Stimulated activated naive CD8-positive, alpha-beta T cell treated with anti-CD3 and anti-CD28 coated beads, Interleukin-15, amount 100 ng/mL, for 72 hours (primary cell): ENCODE data around the gene MYO1G.
"Not testable (repeated sequence)": the region's sequence is repeated elsewhere in the genome, so short reads cannot be mapped to it uniquely, and the experiment has no call there.

Experiments used
- ATAC-seq: fragments of 150-1000 bp; cut with Tn5 transposase; 2 replicates; pipeline ENCODE4 v1.10.0; 2021; ENCODE audit warnings: mild to moderate bottlenecking, moderate library complexity
- DNase-seq, 2 donors: peaks; one replicate each; pipeline ENCODE4 v3.0.0; 2021 to 2022
- H3K27ac Mint-ChIP-seq, 2 donors: one replicate each; pipeline ENCODE4 v1.8.0; 2022; ENCODE audit warnings: mild to moderate bottlenecking in 2 of 2, mixed read lengths in 2 of 2, moderate library complexity in 2 of 2
- H3K27me3 Mint-ChIP-seq: one replicate; pipeline ENCODE4 v1.8.0; 2022; ENCODE audit warnings: mixed read lengths
- H3K4me1 Mint-ChIP-seq: one replicate; pipeline ENCODE4 v1.8.0; 2022; ENCODE audit warnings: mild to moderate bottlenecking, mixed read lengths
- H3K4me3 Mint-ChIP-seq, 2 donors: one replicate each; pipeline ENCODE4 v1.8.0; 2022; ENCODE audit warnings: mild to moderate bottlenecking in 2 of 2, mixed read lengths in 2 of 2, moderate library complexity in 1 of 2
- H3K9me3 Mint-ChIP-seq, 2 donors: one replicate each; pipeline ENCODE4 v1.8.0; 2022; ENCODE audit warnings: mixed read lengths in 2 of 2

MYO1G gene

DNA sequence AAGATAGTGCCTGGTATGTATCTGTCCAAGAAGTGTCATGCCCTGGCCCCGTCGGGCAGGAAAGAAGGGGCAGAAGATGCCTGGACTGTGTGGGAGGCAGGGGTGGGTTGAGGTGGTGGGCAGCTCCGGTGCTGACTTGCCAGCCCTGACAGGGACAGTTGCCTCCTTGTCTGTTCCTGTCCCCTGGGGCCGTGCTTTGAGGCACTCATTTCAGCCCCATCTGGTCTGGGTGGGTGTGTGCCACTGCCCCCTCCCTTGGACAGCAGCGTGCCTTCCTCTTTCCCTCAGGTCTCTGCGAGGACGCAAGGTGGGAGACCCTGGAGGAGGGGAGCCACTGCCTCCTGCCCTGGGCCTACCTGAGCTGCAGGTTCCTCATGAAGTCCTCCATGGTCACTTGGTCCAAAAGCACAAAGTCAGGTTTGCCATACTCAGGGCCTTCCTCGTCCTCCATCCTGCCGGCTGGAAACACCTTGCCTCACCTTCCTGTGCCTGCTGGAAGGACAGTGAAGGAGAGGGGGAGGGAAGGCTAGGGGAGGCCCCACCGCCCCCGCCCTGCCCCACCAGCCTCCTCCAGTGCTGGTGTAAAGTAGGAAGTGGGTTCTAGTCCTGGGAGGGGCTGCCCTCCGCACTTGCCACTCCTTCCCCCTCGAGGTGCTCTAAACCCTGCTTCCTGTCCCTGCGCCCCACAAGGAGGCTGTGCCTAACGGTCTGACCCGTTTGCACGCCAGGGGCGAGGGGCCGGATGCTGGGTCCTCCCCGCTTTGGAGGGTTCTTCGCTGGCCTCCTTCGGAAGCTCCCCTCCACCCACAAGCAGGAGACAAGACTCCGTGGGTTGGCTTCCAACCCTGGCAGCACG, at the start of gene MYO1G:
Gene MYO1G, minus strand, starts transcription at position 505 of the 856 bp plus-strand sequence. Its CDS starts 54 bp downstream, at position 451.
- Mint-ChIP-seq H3K27ac (peak within 1 kb of the TSS; percentile 100), H3K4me1 (peaks cover 94% of the 10 kb centered on the region), H3K9me3 (no peaks in the 10 kb centered on the region), H3K27me3 (no peaks in the 10 kb centered on the region), H3K4me3 (peak within 1 kb of the TSS; percentile 96 to 100)
- ATAC-seq (peak; percentile 75), DNase-seq (peak; percentile 94 to 98)

DNA sequence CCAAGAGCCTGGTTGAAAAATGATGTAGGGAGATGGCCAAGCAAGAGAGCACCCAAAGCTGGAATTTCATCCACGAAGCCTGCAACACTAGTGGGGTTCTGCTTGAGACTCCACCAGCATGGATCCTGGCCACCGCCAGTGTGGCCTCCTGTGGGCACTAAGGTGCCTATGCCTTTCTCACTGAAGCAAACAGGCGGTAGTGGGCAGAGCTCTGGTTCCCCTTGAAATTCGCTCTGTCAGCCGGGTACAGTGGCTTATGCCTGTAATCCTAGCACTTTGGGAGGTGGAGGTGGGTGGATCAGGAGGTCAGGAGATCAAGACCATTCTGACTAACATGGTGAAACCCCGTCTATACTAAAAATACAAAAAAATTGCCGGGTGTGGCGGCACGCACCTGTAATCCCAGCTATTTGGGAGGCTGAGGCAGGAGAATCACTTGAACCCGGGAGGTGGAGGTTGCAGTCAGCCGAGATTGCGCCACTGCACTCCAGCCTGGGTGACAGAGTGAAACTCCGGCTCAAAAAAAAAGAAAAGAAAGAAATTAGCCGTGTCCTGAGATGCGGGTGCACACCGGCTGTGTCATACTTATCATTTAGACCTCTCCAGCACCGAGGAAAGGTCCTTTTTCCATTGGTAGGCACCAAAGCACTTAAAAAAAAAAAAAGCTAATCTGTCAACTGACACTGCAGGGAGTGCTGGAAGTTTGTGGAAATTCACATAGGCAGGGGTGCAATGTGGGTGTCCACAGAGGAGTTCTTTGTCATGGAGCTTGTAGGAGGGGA, 49.5 kb upstream of the MYO1G start:
- Mint-ChIP-seq H3K4me3 (peak overlapping the region; percentile 81 to 86), H3K9me3 (no peaks in the 10 kb centered on the region), H3K27me3 (no peaks in the 10 kb centered on the region), H3K27ac (peak overlapping the region; percentile 75 to 78), H3K4me1 (peaks cover 76% of the 10 kb centered on the region)
- DNase-seq: no peak
- ATAC-seq: peak; percentile 39

DNA sequence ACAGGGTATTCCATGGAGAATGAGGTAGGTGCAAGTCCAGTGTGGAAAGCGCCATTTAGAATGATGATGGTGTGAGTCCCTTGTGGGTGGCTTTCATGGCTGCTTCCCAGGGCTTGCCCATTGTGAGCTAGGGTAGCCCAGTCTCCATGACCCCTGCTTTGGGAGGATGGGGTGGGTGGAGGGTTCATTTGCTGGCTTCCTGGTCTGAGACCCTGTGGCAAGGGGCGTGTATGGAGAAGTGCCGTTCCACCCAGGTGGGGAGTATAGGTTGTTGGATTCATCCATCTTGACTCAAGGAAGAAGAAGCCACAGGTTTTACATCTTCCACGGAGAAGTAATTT, 48.9 kb upstream of the MYO1G start:
- peak overlapping the region; percentile 81 to 86 for H3K4me3 Mint-ChIP-seq
- peaks cover 70% of the 10 kb centered on the region for H3K4me1 Mint-ChIP-seq
- DNase-seq: no peak
- H3K27ac Mint-ChIP-seq: peak overlapping the region; percentile 75 to 78
- H3K27me3 Mint-ChIP-seq: no peaks in the 10 kb centered on the region
- ATAC-seq: peak; percentile 31
- H3K9me3 Mint-ChIP-seq: no peaks in the 10 kb centered on the region

GRCh38 chr7:45026984-45027773, 48.4 kb upstream of the MYO1G start:
- ATAC-seq: peak; percentile 56
- H3K4me3 Mint-ChIP-seq: peak overlapping the region; percentile 81 to 86
- H3K27me3 Mint-ChIP-seq: no peaks in the 10 kb centered on the region
- no peaks in the 10 kb centered on the region for H3K9me3 Mint-ChIP-seq
- peaks cover 66% of the 10 kb centered on the region for H3K4me1 Mint-ChIP-seq
- peak in 1 of 2 donors; percentile 27 for DNase-seq
- H3K27ac Mint-ChIP-seq: peak overlapping the region; percentile 78 to 86

DNA sequence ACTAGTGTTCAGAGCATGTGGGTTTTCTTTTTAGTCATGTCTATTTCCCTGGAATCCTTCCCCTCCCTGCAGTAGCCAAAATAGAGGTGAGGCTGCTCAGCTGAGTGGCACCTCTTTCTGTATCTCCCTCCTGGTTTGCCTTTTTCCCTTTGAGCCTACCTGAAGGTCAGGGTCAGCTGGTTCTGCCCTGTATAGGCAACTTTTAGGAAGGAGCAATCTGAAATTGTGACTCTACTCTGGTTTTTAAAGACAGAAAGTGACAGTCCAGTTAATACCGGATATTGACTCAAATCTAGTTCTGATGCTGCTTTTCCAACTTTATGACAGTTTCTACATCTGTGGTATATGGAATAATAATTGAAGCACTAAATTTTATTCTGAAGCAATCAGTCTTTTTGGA, 47.2 kb upstream of the MYO1G start:
- Mint-ChIP-seq H3K4me1 (peaks cover 70% of the 10 kb centered on the region), H3K27me3 (no peaks in the 10 kb centered on the region), H3K4me3 (peak overlapping the region; percentile 29 to 31), H3K9me3 (no peaks in the 10 kb centered on the region), H3K27ac (no peak overlapping the region)
- ATAC-seq (no peak), DNase-seq (no peak)

GRCh38 chr7:45025473-45025872, 46.7 kb upstream of the MYO1G start:
- peak overlapping the region in 1 of 2 donors; percentile 31 for H3K4me3 Mint-ChIP-seq
- DNase-seq, H3K27ac Mint-ChIP-seq: not testable (repeated sequence)

DNA sequence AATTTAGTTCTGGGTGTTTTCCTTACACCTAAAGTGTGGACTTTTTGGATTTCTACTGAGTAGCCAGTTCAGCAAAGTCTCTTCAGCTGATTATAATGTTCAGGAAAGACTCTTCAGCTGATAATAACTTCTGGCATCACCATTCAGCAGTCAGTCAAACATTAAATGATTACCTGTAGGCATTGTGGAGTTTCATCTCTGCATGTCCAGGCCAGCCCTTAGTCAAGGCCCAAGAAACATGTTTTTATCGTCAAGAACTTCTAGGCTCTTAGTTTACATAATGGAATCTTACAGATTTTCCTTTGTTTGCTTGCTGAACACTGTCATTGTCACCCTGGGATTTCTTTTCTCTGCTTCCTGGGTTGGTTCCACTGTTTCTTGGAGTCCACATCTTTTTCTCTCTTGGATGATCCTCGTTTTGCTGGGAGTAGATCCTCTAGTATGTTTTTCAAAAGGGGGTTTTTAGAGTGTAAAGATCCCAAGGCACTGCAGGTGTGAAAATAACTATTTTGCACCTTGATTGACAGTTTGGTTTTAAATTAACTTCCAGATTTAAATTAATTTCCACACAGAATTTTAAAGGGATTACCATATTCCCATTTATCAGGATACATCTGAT, 45.4 kb upstream of the MYO1G start:
- no peak overlapping the region for H3K4me3 Mint-ChIP-seq
- H3K27me3 Mint-ChIP-seq: no peaks in the 10 kb centered on the region
- H3K27ac Mint-ChIP-seq: no peak overlapping the region

More at GRCh38 chr7:45025473-45025872, 46.7 kb upstream of the MYO1G start:
- peaks cover 75% of the 10 kb centered on the region for H3K4me1 Mint-ChIP-seq
- not testable (repeated sequence) for H3K9me3 Mint-ChIP-seq, H3K27me3 Mint-ChIP-seq, ATAC-seq

GRCh38 chr7:45021604-45022296, 42.9 kb upstream of the MYO1G start:
- Mint-ChIP-seq H3K4me1 (peaks cover 46% of the 10 kb centered on the region), H3K4me3 (peak overlapping the region; percentile 1 to 3), H3K27me3 (no peaks in the 10 kb centered on the region), H3K27ac (peak overlapping the region in 1 of 2 donors; percentile 40), H3K9me3 (no peaks in the 10 kb centered on the region)
- ATAC-seq (peak; percentile 81), DNase-seq (no peak)

More for the DNA sequence above, 45.4 kb upstream of the MYO1G start:
- DNase-seq (no peak), ATAC-seq (no peak)
- Mint-ChIP-seq H3K4me1 (peaks cover 71% of the 10 kb centered on the region), H3K9me3 (no peaks in the 10 kb centered on the region)

GRCh38 chr7:45020915-45021314, 42.1 kb upstream of the MYO1G start:
- H3K27me3 Mint-ChIP-seq: no peaks in the 10 kb centered on the region
- H3K4me1 Mint-ChIP-seq: peaks cover 39% of the 10 kb centered on the region
- no peak overlapping the region for H3K4me3 Mint-ChIP-seq
- H3K27ac Mint-ChIP-seq: peak overlapping the region in 1 of 2 donors; percentile 8
- DNase-seq: no peak
- H3K9me3 Mint-ChIP-seq: no peaks in the 10 kb centered on the region
- no peak for ATAC-seq

GRCh38 chr7:45017253-45017652, 38.4 kb upstream of the MYO1G start:
- Mint-ChIP-seq H3K27ac (no peak overlapping the region), H3K27me3 (no peaks in the 10 kb centered on the region), H3K4me1 (peaks cover 49% of the 10 kb centered on the region), H3K9me3 (no peaks in the 10 kb centered on the region), H3K4me3 (no peak overlapping the region)
- ATAC-seq (no peak), DNase-seq (no peak)

GRCh38 chr7:45015313-45015712, 36.5 kb upstream of the MYO1G start:
- H3K27ac Mint-ChIP-seq: no peak overlapping the region
- H3K4me3 Mint-ChIP-seq: no peak overlapping the region
- ATAC-seq: no peak
- no peak for DNase-seq
- no peaks in the 10 kb centered on the region for H3K9me3 Mint-ChIP-seq
- peaks cover 33% of the 10 kb centered on the region for H3K4me1 Mint-ChIP-seq
- no peaks in the 10 kb centered on the region for H3K27me3 Mint-ChIP-seq

GRCh38 chr7:45013465-45013967, 34.7 kb upstream of the MYO1G start:
- no peak for DNase-seq
- Mint-ChIP-seq H3K27ac (peak overlapping the region in 1 of 2 donors; percentile 53), H3K4me3 (no peak overlapping the region), H3K27me3 (no peaks in the 10 kb centered on the region), H3K4me1 (peaks cover 35% of the 10 kb centered on the region), H3K9me3 (no peaks in the 10 kb centered on the region)
- ATAC-seq: no peak

DNA sequence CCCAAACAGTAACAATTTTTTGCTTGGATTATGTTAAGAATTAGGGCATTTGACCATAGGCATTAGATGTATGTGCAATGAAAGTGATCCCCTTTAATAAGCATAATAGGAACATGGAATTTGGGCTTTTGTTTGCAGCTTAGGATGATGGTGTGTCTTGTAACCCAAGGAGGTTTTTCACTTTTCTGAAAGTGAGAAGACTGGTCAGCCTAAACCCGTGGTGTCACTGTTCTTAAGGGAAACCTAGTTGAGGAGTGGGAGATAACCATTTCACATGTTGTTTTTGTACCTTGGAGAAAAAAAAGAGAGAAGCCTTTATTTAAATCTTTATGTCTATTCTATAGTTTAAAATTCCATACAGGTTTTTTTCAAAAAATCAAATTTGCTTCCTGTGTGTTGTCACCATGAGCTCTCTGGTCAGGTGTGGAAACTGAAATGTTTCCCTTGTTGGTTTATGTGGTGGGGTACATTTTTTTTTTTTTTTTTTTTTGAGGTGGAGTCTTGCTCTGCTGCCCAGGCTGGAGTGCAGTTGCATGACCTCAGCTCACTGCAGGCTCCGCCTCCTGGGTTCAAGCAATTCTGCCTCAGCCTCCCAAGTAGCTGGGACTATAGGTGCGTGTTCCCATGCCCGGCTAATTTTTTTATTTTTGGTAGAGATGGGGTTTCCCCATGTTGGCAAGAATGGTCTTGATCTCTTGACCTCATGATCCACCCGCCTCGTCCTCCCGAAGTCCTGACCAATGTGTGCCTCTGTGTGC, 28.9 kb upstream of the MYO1G start:
- DNase-seq (no peak), ATAC-seq (peak; percentile 89)
- H3K27ac Mint-ChIP-seq: peak overlapping the region; percentile 67 to 92
- H3K4me1 Mint-ChIP-seq: peaks cover 63% of the 10 kb centered on the region
- peak overlapping the region in 1 of 2 donors; percentile 3 for H3K4me3 Mint-ChIP-seq
- no peaks in the 10 kb centered on the region for H3K9me3 Mint-ChIP-seq
- H3K27me3 Mint-ChIP-seq: no peaks in the 10 kb centered on the region

DNA sequence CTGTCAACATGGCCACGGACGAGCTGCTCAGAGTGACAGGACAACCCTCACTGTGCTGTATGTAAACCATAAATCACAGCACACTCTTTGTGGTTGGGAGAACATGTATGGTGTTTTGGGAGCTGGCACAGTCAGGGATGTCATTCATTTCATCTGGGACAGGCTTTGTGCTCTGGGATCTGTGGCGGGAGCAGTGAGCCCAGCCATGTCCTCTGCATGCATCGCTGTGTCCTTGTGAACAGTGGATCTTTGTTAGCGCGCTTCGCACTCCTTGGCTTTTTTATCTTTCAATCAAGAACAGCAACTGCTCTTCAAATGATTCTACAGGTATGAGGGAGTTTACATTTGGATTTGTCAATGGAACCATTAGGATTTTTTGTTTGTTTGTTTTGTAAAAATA, 28.3 kb upstream of the MYO1G start:
- Mint-ChIP-seq H3K9me3 (no peaks in the 10 kb centered on the region), H3K4me3 (peak overlapping the region in 1 of 2 donors; percentile 3), H3K27me3 (no peaks in the 10 kb centered on the region), H3K27ac (peak overlapping the region in 1 of 2 donors; percentile 45), H3K4me1 (peaks cover 67% of the 10 kb centered on the region)
- DNase-seq (no peak), ATAC-seq (no peak)
